H1 (cell line): ENCODE measurements around the gene CASS4. TPM values are rescaled to one million over a fixed set of nuclear protein-coding genes. Genes with fewer than 3 reads are reported as not detected.
"Not testable (repeated sequence)": the region's sequence is repeated elsewhere in the genome, so short reads cannot be mapped to it uniquely, and the experiment has no call there.

ENCODE experiments used
- CTCF ChIA-PET: fragments of 300-600 bp; sonication (Branson Sonifier 250); formaldehyde crosslinking; loops from one replicate; lab custom pipeline; 2021; ENCODE audit not compliant: partially characterized antibody; lab: Charles Lee
- POLR2A ChIA-PET: fragments of 300-600 bp; sonication (Branson Sonifier 250); formaldehyde crosslinking; loops from one replicate; lab custom pipeline; 2021; ENCODE audit warnings: inconsistent platforms; ENCODE audit not compliant: partially characterized antibody; lab: Charles Lee
- DNase-seq, 2 experiments: peaks; one replicate each; pipeline versions ENCODE4 v3.0.0 to v3.0.0-alpha.2; 2010 to 2022; ENCODE audit warnings: low spot score in 2 of 2, low read depth in 1 of 2, mixed read lengths in 1 of 2
- FAIRE-seq: peaks from 2 replicates; lab custom pipeline; 2011; peaks lifted over from hg19 to GRCh38; lab: Jason Lieb, UNC
- H2AFZ ChIP-seq: 2 replicates; pipeline ENCODE4 v1.8.1; 2012; ENCODE audit warnings: low read length, inconsistent platforms
- H2AK5ac ChIP-seq: 2 replicates; pipeline ENCODE4 v1.6.1; 2013; ENCODE audit warnings: low read depth, low read length
- H2BK120ac ChIP-seq: replicated peaks from 2 replicates; pipeline ENCODE3; 2013; ENCODE audit warnings: low read depth, low read length, inconsistent platforms
- H2BK12ac ChIP-seq: 2 replicates; pipeline ENCODE4 v1.6.1; 2013; ENCODE audit warnings: low read depth, low read length
- H2BK15ac ChIP-seq: 2 replicates; pipeline ENCODE4 v1.6.1; 2013; ENCODE audit warnings: low read length
- H2BK20ac ChIP-seq: 2 replicates; pipeline ENCODE4 v1.6.1; 2013; ENCODE audit warnings: low read length
- H2BK5ac ChIP-seq: 2 replicates; pipeline ENCODE4 v1.6.1; 2013; ENCODE audit warnings: low read depth, low read length
- H3K14ac ChIP-seq: 2 replicates; pipeline ENCODE4 v1.6.1; 2013; ENCODE audit warnings: inconsistent platforms; ENCODE audit not compliant: insufficient read length
- H3K18ac ChIP-seq: 2 replicates; pipeline ENCODE4 v1.6.1; 2013; ENCODE audit warnings: low read length; ENCODE audit errors: extremely low read depth
- H3K23ac ChIP-seq: 2 replicates; pipeline ENCODE4 v1.6.1; 2013; ENCODE audit warnings: inconsistent platforms; ENCODE audit not compliant: insufficient read length
- H3K23me2 ChIP-seq: 2 replicates; pipeline ENCODE4 v1.6.1; 2013; ENCODE audit warnings: low read depth, low read length
- H3K27ac ChIP-seq: 2 replicates; pipeline ENCODE4 v1.6.1; 2011; ENCODE audit warnings: low read depth, low read length, inconsistent platforms
- H3K27me3 ChIP-seq, 4 experiments: replicated peaks in 1 of 4; 1 replicate in 1 of 4; 2 replicates in 3 of 4; pipeline versions ENCODE4 v1.6.1 to v1.8.1; 2011 to 2013; ENCODE audit warnings: low read length in 3 of 4, mild to moderate bottlenecking in 3 of 4, inconsistent platforms in 2 of 4, mixed read lengths in 2 of 4, moderate library complexity in 1 of 4; ENCODE audit not compliant: control insufficient read depth in 3 of 4, insufficient read depth in 3 of 4; ENCODE audit errors: extremely low read depth in 1 of 4
- H3K36me3 ChIP-seq, 4 experiments: 2 replicates each; pipeline versions ENCODE4 v1.6.1 to v1.8.1; 2011 to 2013; ENCODE audit warnings: mild to moderate bottlenecking in 4 of 4, low read length in 3 of 4, moderate library complexity in 2 of 4, control low read depth in 1 of 4, inconsistent platforms in 1 of 4; ENCODE audit not compliant: insufficient read depth in 4 of 4, control insufficient read depth in 2 of 4
- H3K4ac ChIP-seq: replicated peaks from 2 replicates; pipeline ENCODE3; 2013; ENCODE audit warnings: low read length, low read depth, mixed read lengths, inconsistent platforms; ENCODE audit not compliant: insufficient read length
- H3K4me1 ChIP-seq, 4 experiments: replicated peaks in 1 of 4; 1 replicate in 1 of 4; 2 replicates in 3 of 4; pipeline versions ENCODE4 v1.6.1 to v1.8.1; 2011 to 2013; ENCODE audit warnings: low read length in 3 of 4, inconsistent platforms in 2 of 4, mixed read lengths in 1 of 4; ENCODE audit not compliant: insufficient read depth in 4 of 4, control insufficient read depth in 3 of 4
- H3K4me2 ChIP-seq, 2 experiments: 2 replicates each; pipeline versions ENCODE4 v1.6.1 to v1.8.1; 2011 to 2013; ENCODE audit warnings: low read depth in 2 of 2, low read length in 2 of 2, control low read depth in 1 of 2, inconsistent platforms in 1 of 2, mild to moderate bottlenecking in 1 of 2; ENCODE audit not compliant: insufficient read depth in 1 of 2
- H3K4me3 ChIP-seq, 4 experiments: fragments of 200-600, 300-600 bp in 1 of 4; sonication (generic), shearing (Covaris generic), sonication (Bioruptor Twin) in 1 of 4; 2 replicates each; pipeline versions ENCODE4 v1.5.1 to v1.8.1; 2011 to 2016; ENCODE audit warnings: low read length in 4 of 4, low read depth in 3 of 4, control low read depth in 2 of 4, inconsistent platforms in 2 of 4, mild to moderate bottlenecking in 2 of 4, mixed read lengths in 1 of 4, moderate library complexity in 1 of 4; ENCODE audit not compliant: insufficient read depth in 2 of 4; ENCODE audit errors: extremely low read depth in 1 of 4
- H3K56ac ChIP-seq: replicated peaks from 2 replicates; pipeline ENCODE3; 2013; ENCODE audit warnings: low read depth, mild to moderate bottlenecking, mixed read lengths, low read length, inconsistent platforms; ENCODE audit not compliant: insufficient read length
- H3K79me1 ChIP-seq: 2 replicates; pipeline ENCODE4 v1.6.1; 2013; ENCODE audit warnings: low read depth, low read length, control low read depth
- H3K79me2 ChIP-seq, 2 experiments: 2 replicates each; pipeline versions ENCODE4 v1.6.1 to v1.8.1; 2012 to 2013; ENCODE audit warnings: low read length in 2 of 2, mild to moderate bottlenecking in 2 of 2, inconsistent platforms in 1 of 2; ENCODE audit not compliant: insufficient read depth in 2 of 2, control insufficient read depth in 1 of 2
- H3K9ac ChIP-seq, 4 experiments: replicated peaks in 1 of 4; 1 replicate in 1 of 4; 2 replicates in 3 of 4; pipeline versions ENCODE4 v1.6.1 to v1.8.1; 2011 to 2013; ENCODE audit warnings: low read depth in 3 of 4, low read length in 3 of 4, control low read depth in 2 of 4, mild to moderate bottlenecking in 2 of 4, moderate library complexity in 2 of 4, inconsistent platforms in 1 of 4; ENCODE audit errors: extremely low read depth in 1 of 4
- H3K9me3 ChIP-seq, 2 experiments: 2 replicates each; pipeline versions ENCODE4 v1.6.1 to v1.8.1; 2012 to 2013; ENCODE audit warnings: mild to moderate bottlenecking in 2 of 2, moderate library complexity in 2 of 2, control low read depth in 1 of 2, inconsistent platforms in 1 of 2, low read depth in 1 of 2, low read length in 1 of 2, mixed read lengths in 1 of 2; ENCODE audit not compliant: insufficient read depth in 2 of 2
- H4K20me1 ChIP-seq, 2 experiments: replicated peaks in 1 of 2; 2 replicates each; pipeline versions ENCODE3 to v1.8.1; 2011 to 2013; ENCODE audit warnings: inconsistent platforms in 2 of 2, low read length in 2 of 2, mild to moderate bottlenecking in 1 of 2; ENCODE audit not compliant: insufficient read depth in 2 of 2, control insufficient read depth in 1 of 2
- H4K5ac ChIP-seq: 2 replicates; pipeline ENCODE4 v1.6.1; 2013; ENCODE audit warnings: low read length, low read depth, mixed read lengths, inconsistent platforms; ENCODE audit not compliant: insufficient read length
- H4K8ac ChIP-seq: 2 replicates; pipeline ENCODE4 v1.8.0; 2013; ENCODE audit warnings: mild to moderate bottlenecking, moderate library complexity, low read length, inconsistent platforms; ENCODE audit not compliant: insufficient read depth; ENCODE audit errors: extremely low read depth
- H4K91ac ChIP-seq: replicated peaks from 2 replicates; pipeline ENCODE3; 2013; ENCODE audit warnings: low read length, mixed read lengths, inconsistent platforms; ENCODE audit not compliant: insufficient read length
- WGBS, 2 experiments: shearing (Covaris generic) in 1 of 2; methylation state at CpG; one replicate each; pipeline versions ENCODE4 v1.1.6 to v1.1.7; 2013 to 2015; ENCODE audit warnings: low lambda C conversion rate in 2 of 2, mixed read lengths in 2 of 2, inconsistent platforms in 1 of 2, low coverage in 1 of 2, missing lambda C conversion rate in 1 of 2; ENCODE audit not compliant: insufficient replicate concordance in 2 of 2, insufficient coverage in 1 of 2, insufficient read length in 1 of 2; ENCODE audit errors: extremely low coverage in 1 of 2, missing lambda C conversion rate in 1 of 2; 5-methylcytosine and 5-hydroxymethylcytosine counted together
- polyA plus RNA-seq, 7 experiments: library from polyadenylated mRNA; depleted of rRNA in 3 of 7; stranded (reverse) in 5 of 7; unstranded in 2 of 7; fragments of >200 nt in 5 of 7; fragments of 200-250 nt in 2 of 7; gene quantifications; 1 replicate in 5 of 7; 2 replicates in 1 of 7; 4 replicates in 1 of 7; pipeline versions ENCODE4 v1.2.1 to v1.2.3, GENCODE V29; 2011 to 2013; ENCODE audit warnings: missing spikeins in 2 of 7, mixed read lengths in 2 of 7
- total RNA-seq: library from RNA; stranded (reverse); fragmentation: NEBNext Ultra II Directional; extraction: Animal tissue kit (Norgen Biotek cat#: 25700); gene quantifications from 2 replicates; pipeline ENCODE4 v1.2.1, GENCODE V29; 2021

Gene CASS4
- total and polyA plus RNA-seq, 2 of the 8 experiments (the other 6 are each of a cell fraction or from before 2014, with no cell fraction given): not detected

GRCh38 chr20:56390396-56390795, 21.7 kb upstream of the CASS4 start:
- CTCF ChIA-PET, H2BK5ac ChIP-seq, H3K9me3 ChIP-seq, H3K27ac ChIP-seq, H2AK5ac ChIP-seq, DNase-seq, H3K23me2 ChIP-seq, H3K23ac ChIP-seq, H3K56ac ChIP-seq, H4K8ac ChIP-seq, H2BK120ac ChIP-seq, H3K14ac ChIP-seq, H2AFZ ChIP-seq, H3K18ac ChIP-seq, H3K4me1 ChIP-seq, H2BK20ac ChIP-seq, H4K5ac ChIP-seq, H3K9ac ChIP-seq, FAIRE-seq, H2BK12ac ChIP-seq, H4K91ac ChIP-seq, H3K4ac ChIP-seq, H3K27me3 ChIP-seq, H2BK15ac ChIP-seq: not testable (repeated sequence)
- Histone ChIP-seq H3K79me1 (peaks cover 10% of the 10 kb centered on the region), H4K20me1 (peaks cover 4 to 13% of the 10 kb centered on the region in 2 experiments), H3K79me2 (peaks cover 28 to 82% of the 10 kb centered on the region in 2 experiments), H3K4me3 (peak overlapping the region in 3 of 4 experiments; percentile 88 to 99 (median 98); a peak in 4 of 8 replicates), H3K4me2 (peak overlapping the region; percentile 97; a peak in 3 of 4 replicates), H3K36me3 (peaks cover 8 to 44% (median 34%) of the 10 kb centered on the region in 4 experiments; a peak in 7 of 8 replicates)
- POLR2A ChIA-PET: interaction anchor here (1.2 kb wide), 1 partner anchor 8 kb away, joined by 8 read pairs; no protein-coding TSS in a partner anchor
- 99% methylated on average over 9 of the region's 9 CpGs; no CpG with 5 or more reads in 1 of the 2 experiments for WGBS, 2 experiments
